Effector memory CD8-positive, alpha-beta T cell (primary cell): ENCODE results near the gene EFCAB14.
"Not testable (repeated sequence)": the region's sequence is repeated elsewhere in the genome, so short reads cannot be mapped to it uniquely, and the experiment has no call there.

Source experiments
- ATAC-seq: fragments of 150-1000 bp; cut with Tn5 transposase; replicated peaks from 2 replicates; pipeline ENCODE4 v1.10.0; 2021; ENCODE audit warnings: mild to moderate bottlenecking, moderate library complexity
- DNase-seq, 3 experiments: peaks; one replicate each; pipeline ENCODE4 v3.0.0; 2021
- H3K27ac Mint-ChIP-seq, 2 donors: one replicate each; pipeline ENCODE4 v1.8.0; 2022; ENCODE audit warnings: mild to moderate bottlenecking in 2 of 2, mixed read lengths in 2 of 2, moderate library complexity in 2 of 2
- H3K27me3 Mint-ChIP-seq, 2 donors: one replicate each; pipeline ENCODE4 v1.8.0; 2022; ENCODE audit warnings: mixed read lengths in 2 of 2
- H3K36me3 Mint-ChIP-seq: one replicate; pipeline ENCODE4 v1.8.0; 2022; ENCODE audit warnings: mild to moderate bottlenecking, moderate library complexity, mixed read lengths; ENCODE audit not compliant: insufficient read depth
- H3K4me1 Mint-ChIP-seq, 2 donors: one replicate each; pipeline ENCODE4 v1.8.0; 2022; ENCODE audit warnings: low read depth in 2 of 2, mixed read lengths in 2 of 2
- H3K4me3 Mint-ChIP-seq, 2 donors: one replicate each; pipeline ENCODE4 v1.8.0; 2022; ENCODE audit warnings: mild to moderate bottlenecking in 2 of 2, mixed read lengths in 2 of 2, moderate library complexity in 2 of 2
- H3K9me3 Mint-ChIP-seq, 2 donors: one replicate each; pipeline ENCODE4 v1.8.0; 2022; ENCODE audit warnings: mixed read lengths in 2 of 2

Gene EFCAB14

GRCh38 chr1:46670134-46670533 is 48.8 kb downstream of the EFCAB14 start:
- Mint-ChIP-seq H3K9me3 (no peaks in the 10 kb centered on the region), H3K36me3 (peaks cover 5% of the 10 kb centered on the region), H3K27me3 (no peaks in the 10 kb centered on the region), H3K4me3 (no peak overlapping the region), H3K27ac (no peak overlapping the region), H3K4me1 (peaks cover 14 to 15% of the 10 kb centered on the region in 2 donors)
- DNase-seq (no peak), ATAC-seq (no peak)

GRCh38 chr1:46667782-46668760 is 50.8 kb downstream of the EFCAB14 start, which contains the start of gene ATPAF1:
Gene ATPAF1 (minus strand): TSS chr1:46668364. CDS start chr1:46668322, 42 bp downstream.
- ATAC-seq (peak; percentile 88), DNase-seq (peak; percentile 37 to 48 (median 39))
- H3K27me3 Mint-ChIP-seq, result no peaks in the 10 kb centered on the region
- H3K36me3 Mint-ChIP-seq, result peaks cover 7% of the 10 kb centered on the region
- H3K9me3 Mint-ChIP-seq, result no peaks in the 10 kb centered on the region
- H3K27ac Mint-ChIP-seq, result peak within 1 kb of the TSS; percentile 29 to 86
- H3K4me1 Mint-ChIP-seq, result peaks cover 15 to 20% of the 10 kb centered on the region in 2 donors
- no peak within 1 kb of the TSS for H3K4me3 Mint-ChIP-seq

- Mint-ChIP-seq H3K27me3 (no peaks in the 10 kb centered on the region), H3K4me1 (peaks cover 15 to 20% of the 10 kb centered on the region in 2 donors), H3K27ac (peak overlapping the region in 1 of 2 donors; percentile 86), H3K9me3 (no peaks in the 10 kb centered on the region), H3K4me3 (no peak overlapping the region), H3K36me3 (peaks cover 19% of the 10 kb centered on the region)
- ATAC-seq, result no peak
- DNase-seq, result no peak
Observed at GRCh38 chr1:46665983-46666382, 52.9 kb downstream of the EFCAB14 start.

GRCh38 chr1:46662919-46663318 is 56.0 kb downstream of the EFCAB14 start:
- not testable (repeated sequence) for H3K27ac Mint-ChIP-seq, H3K27me3 Mint-ChIP-seq

GRCh38 chr1:46660116-46660515 is 58.8 kb downstream of the EFCAB14 start:
- not testable (repeated sequence) for H3K27me3 Mint-ChIP-seq, ATAC-seq, H3K9me3 Mint-ChIP-seq, DNase-seq
- peaks cover 24% of the 10 kb centered on the region for H3K36me3 Mint-ChIP-seq
- peak overlapping the region; percentile 46 to 54 for H3K4me3 Mint-ChIP-seq
- peaks cover 0 to 11% of the 10 kb centered on the region in 2 donors for H3K4me1 Mint-ChIP-seq
- H3K27ac Mint-ChIP-seq, result peak overlapping the region; percentile 65 to 86

More at GRCh38 chr1:46662919-46663318, 56.0 kb downstream of the EFCAB14 start:
- peaks cover 24% of the 10 kb centered on the region for H3K36me3 Mint-ChIP-seq
- not testable (repeated sequence) for H3K4me3 Mint-ChIP-seq, H3K9me3 Mint-ChIP-seq, DNase-seq, ATAC-seq
- peaks cover 15 to 25% of the 10 kb centered on the region in 2 donors for H3K4me1 Mint-ChIP-seq

DNA sequence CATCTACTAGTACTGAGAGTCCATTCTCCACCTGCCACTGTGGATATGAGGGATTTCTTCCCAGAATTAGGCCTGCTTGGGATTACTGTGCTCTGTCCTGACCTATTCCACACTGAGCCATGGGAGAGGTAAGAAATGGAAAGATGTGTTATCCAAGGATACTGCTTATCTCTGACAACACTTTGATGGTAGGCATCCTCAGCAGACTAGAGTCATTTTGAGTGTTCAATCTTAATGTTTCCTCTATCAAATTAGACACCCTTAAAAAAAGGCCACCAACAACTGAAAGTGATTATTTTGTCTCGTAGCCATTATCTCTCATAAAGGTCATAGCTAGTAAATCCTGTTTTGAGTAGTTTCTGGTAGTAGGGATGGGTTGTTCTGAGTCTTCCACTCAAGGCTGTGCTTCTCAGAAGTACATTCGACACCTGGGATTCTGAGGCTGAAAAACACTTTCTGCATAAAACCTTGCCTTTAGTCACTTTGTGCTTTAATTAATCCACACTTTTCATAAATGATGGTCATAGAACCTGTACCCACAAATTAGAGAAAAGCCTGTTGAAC is 59.5 kb downstream of the EFCAB14 start:
- Mint-ChIP-seq H3K36me3 (peaks cover 24% of the 10 kb centered on the region), H3K27ac (peak overlapping the region in 1 of 2 donors; percentile 86), H3K27me3 (no peaks in the 10 kb centered on the region), H3K9me3 (peaks cover 0 to 3% of the 10 kb centered on the region in 2 donors), H3K4me3 (no peak overlapping the region), H3K4me1 (peaks cover 0 to 5% of the 10 kb centered on the region in 2 donors)
- ATAC-seq (no peak), DNase-seq (no peak)

- H3K4me3 Mint-ChIP-seq, result no peak overlapping the region
- no peaks in the 10 kb centered on the region for H3K27me3 Mint-ChIP-seq
- peaks cover 24% of the 10 kb centered on the region for H3K36me3 Mint-ChIP-seq
- H3K9me3 Mint-ChIP-seq, result peaks cover 0 to 3% of the 10 kb centered on the region in 2 donors
- no peak for ATAC-seq
- peaks cover 0 to 5% of the 10 kb centered on the region in 2 donors for H3K4me1 Mint-ChIP-seq
- no peak for DNase-seq
- no peak overlapping the region for H3K27ac Mint-ChIP-seq
Observed at GRCh38 chr1:46657775-46658174, 61.1 kb downstream of the EFCAB14 start.

DNA sequence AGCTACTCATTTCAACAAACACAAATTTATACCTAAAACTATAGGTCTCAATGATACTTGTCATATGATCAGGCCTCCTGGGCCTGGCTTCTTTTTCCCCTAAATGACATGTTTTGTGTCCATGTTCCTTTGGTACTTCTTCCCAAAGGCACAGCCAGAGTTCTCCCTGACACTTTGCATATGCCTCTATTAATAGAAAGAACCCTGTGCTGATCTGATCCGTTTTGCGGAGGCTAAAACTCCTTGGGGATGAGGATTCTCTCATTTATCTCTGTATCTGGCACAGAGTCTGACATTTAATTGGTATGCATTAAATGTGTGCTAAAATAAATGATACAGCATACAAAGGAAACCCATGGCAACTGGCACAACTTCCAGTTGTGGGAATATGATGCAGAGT is 62.3 kb downstream of the EFCAB14 start:
- Mint-ChIP-seq H3K4me1 (peaks cover 0 to 5% of the 10 kb centered on the region in 2 donors), H3K36me3 (peaks cover 26% of the 10 kb centered on the region), H3K4me3 (no peak overlapping the region), H3K9me3 (peaks cover 0 to 3% of the 10 kb centered on the region in 2 donors), H3K27ac (no peak overlapping the region), H3K27me3 (no peaks in the 10 kb centered on the region)
- DNase-seq, result no peak
- no peak for ATAC-seq

GRCh38 chr1:46655848-46656247 is 63.1 kb downstream of the EFCAB14 start:
- ATAC-seq (no peak), DNase-seq (no peak)
- peaks cover 0 to 5% of the 10 kb centered on the region in 2 donors for H3K4me1 Mint-ChIP-seq
- H3K4me3 Mint-ChIP-seq, result no peak overlapping the region
- no peaks in the 10 kb centered on the region for H3K27me3 Mint-ChIP-seq
- H3K9me3 Mint-ChIP-seq, result peaks cover 0 to 3% of the 10 kb centered on the region in 2 donors
- H3K36me3 Mint-ChIP-seq, result peaks cover 19% of the 10 kb centered on the region
- peak overlapping the region in 1 of 2 donors; percentile 2 for H3K27ac Mint-ChIP-seq

DNA sequence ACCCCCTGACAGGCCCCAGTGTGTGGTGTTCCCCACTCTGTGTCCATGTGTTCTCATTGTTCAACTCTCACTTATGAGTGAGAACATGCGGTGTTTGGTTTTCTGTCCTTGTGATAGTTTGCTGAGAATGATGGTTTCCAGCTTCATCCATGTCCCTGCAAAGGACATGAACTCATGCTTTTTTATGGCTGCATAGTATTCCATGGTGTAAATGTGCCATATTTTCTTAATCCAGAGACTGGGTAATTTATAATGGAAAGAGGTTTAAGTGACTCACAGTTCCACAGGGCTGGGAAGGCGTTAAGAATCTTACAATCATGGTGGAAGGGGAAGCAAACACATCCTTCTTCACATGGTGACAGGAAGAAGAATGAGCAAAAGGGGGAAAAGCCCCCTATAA is 64.2 kb downstream of the EFCAB14 start:
- H3K9me3 Mint-ChIP-seq, H3K27me3 Mint-ChIP-seq, H3K4me1 Mint-ChIP-seq, ATAC-seq, H3K4me3 Mint-ChIP-seq, H3K27ac Mint-ChIP-seq, DNase-seq: not testable (repeated sequence)
- peaks cover 23% of the 10 kb centered on the region for H3K36me3 Mint-ChIP-seq

GRCh38 chr1:46654012-46654411 is 64.9 kb downstream of the EFCAB14 start:
- DNase-seq (no peak), ATAC-seq (no peak)
- Mint-ChIP-seq H3K36me3 (peaks cover 19% of the 10 kb centered on the region), H3K27me3 (no peaks in the 10 kb centered on the region), H3K4me1 (no peaks in the 10 kb centered on the region), H3K9me3 (peaks cover 0 to 3% of the 10 kb centered on the region in 2 donors), H3K4me3 (no peak overlapping the region), H3K27ac (peak overlapping the region; percentile 10 to 68)

DNA sequence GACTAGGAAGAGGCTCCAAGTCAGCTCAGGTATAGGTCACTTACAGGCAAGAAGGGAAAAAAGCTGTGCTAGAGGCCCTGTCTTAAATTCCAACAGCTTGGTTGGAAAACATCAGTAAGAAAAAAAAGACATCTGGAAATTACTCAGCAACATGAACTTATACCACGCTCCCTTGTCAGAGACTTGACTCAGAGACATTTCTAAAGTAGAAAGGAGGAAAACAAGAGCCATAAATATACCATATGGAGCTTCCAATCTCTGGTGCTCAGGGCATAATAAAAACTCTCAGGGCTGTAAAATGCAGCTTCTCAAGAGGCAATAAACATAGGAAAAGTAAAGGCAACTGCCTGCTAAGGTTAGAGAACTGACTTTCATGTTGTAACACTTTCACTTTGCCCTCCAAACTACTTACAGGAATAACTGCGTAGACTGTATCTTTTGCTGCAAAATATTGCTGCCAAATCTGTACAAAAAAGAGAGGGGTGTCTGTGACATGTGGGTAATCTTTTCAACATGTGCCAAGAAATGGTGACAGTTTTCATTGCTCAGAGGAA is 65.4 kb downstream of the EFCAB14 start:
- DNase-seq (no peak), ATAC-seq (no peak)
- H3K27me3 Mint-ChIP-seq, result no peaks in the 10 kb centered on the region
- peaks cover 0 to 3% of the 10 kb centered on the region in 2 donors for H3K9me3 Mint-ChIP-seq
- H3K4me3 Mint-ChIP-seq, result no peak overlapping the region
- H3K4me1 Mint-ChIP-seq, result no peaks in the 10 kb centered on the region
- peak overlapping the region; percentile 10 to 68 for H3K27ac Mint-ChIP-seq
- H3K36me3 Mint-ChIP-seq, result peaks cover 19% of the 10 kb centered on the region

DNA sequence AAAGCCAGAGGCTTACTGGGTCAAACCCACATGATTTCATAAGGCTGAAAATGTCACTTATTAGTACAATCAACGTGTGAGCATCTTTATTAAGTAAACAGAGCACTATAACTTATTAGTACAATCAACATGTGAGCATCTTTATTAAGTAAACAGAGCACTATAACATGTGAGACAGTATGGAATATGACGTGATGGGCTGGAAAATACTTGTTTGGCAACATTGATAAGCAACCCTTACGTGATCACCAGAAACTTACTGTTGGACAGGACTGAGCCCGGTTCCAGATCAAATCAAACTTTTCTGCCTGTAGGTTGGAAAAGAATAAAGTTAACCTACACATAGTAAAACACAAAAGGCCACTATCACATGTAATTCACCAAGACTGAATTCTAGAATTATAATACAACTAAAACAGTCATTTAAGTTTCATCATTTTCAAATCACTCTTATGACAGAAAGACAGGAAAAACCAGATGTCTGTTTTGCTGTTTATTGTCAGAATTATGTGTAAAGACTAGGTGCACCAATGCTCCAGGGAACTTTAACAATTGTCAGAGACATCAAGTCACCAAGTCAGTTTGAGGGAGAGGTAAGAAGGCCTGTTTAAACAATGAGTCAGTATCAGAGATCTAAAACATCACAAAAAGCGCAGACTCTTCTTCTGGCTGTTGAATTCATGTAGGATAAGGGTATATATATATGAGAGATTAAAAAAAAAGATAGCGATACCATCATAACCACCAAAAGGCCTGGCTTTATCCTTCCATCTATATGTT is 66.4 kb downstream of the EFCAB14 start:
- Mint-ChIP-seq H3K27ac (no peak overlapping the region), H3K4me3 (no peak overlapping the region), H3K27me3 (no peaks in the 10 kb centered on the region), H3K36me3 (peaks cover 19% of the 10 kb centered on the region), H3K4me1 (no peaks in the 10 kb centered on the region), H3K9me3 (peaks cover 0 to 3% of the 10 kb centered on the region in 2 donors)
- no peak for ATAC-seq
- DNase-seq, result no peak
